Measurements from ENCODE around the gene RSPH3. TPM values are rescaled to one million over a fixed set of nuclear protein-coding genes. Genes with fewer than 3 reads are reported as not detected.

The RSPH3 gene
- total RNA-seq (1 to 10 TPM; 1.6 to 2.7 TPM), total RNA-seq (5.0 reads per million in 2 donors)

GRCh38 chr6:158999666-159000403 is at the start of gene RSPH3:
RSPH3 (minus strand) TSS chr6:159000202; CDS start chr6:158999550, 652 bp downstream.
- H3K4me1 Mint-ChIP-seq: peaks cover 31% of the 10 kb centered on the region

GRCh38 chr6:159047891-159048685 is 48.1 kb upstream of the RSPH3 start:
- H3K9me3 ChIP-seq (ENCODE audit: control insufficient read depth, low read length, poor library complexity, severe bottlenecking): peaks cover 2% of the 10 kb centered on the region
- peaks cover 21% of the 10 kb centered on the region for H3K4me1 Mint-ChIP-seq
- DNase-seq (no peak), ATAC-seq (no peak)
- peaks cover 4% of the 10 kb centered on the region for H3K36me3 Mint-ChIP-seq (ENCODE audit: low read depth)
- peak overlapping the region; percentile 83 for H3K27ac Mint-ChIP-seq
- no peak overlapping the region for H3K4me3 Mint-ChIP-seq
- H3K27me3 Mint-ChIP-seq: no peaks in the 10 kb centered on the region

More at GRCh38 chr6:158999666-159000403, at the start of gene RSPH3:
- H3K9me3 ChIP-seq (ENCODE audit: control insufficient read depth, low read length, poor library complexity, severe bottlenecking): no peaks in the 10 kb centered on the region
- Mint-ChIP-seq H3K27ac (peak within 1 kb of the TSS; percentile 89), H3K4me3 (peak within 1 kb of the TSS; percentile 97), H3K27me3 (no peaks in the 10 kb centered on the region), H3K36me3 (ENCODE audit: low read depth) (peaks cover 15% of the 10 kb centered on the region)
- DNase-seq: peak; percentile 69 to 83 (median 80)
- peak; percentile 91 for ATAC-seq

GRCh38 chr6:159045801-159046200 is 45.8 kb upstream of the RSPH3 start:
- peaks cover 13% of the 10 kb centered on the region for H3K36me3 Mint-ChIP-seq (ENCODE audit: low read depth)
- H3K27me3 Mint-ChIP-seq: no peaks in the 10 kb centered on the region
- H3K27ac Mint-ChIP-seq: peak overlapping the region; percentile 99
- peaks cover 4% of the 10 kb centered on the region for H3K9me3 ChIP-seq (ENCODE audit: control insufficient read depth, low read length, poor library complexity, severe bottlenecking)
- ATAC-seq: no peak
- no peak for DNase-seq
- peak overlapping the region; percentile 96 for H3K4me3 Mint-ChIP-seq
- H3K4me1 Mint-ChIP-seq: peaks cover 41% of the 10 kb centered on the region

- ATAC-seq (peak; percentile 75), DNase-seq (peak; percentile 70 to 82 (median 72))
- H3K4me1 Mint-ChIP-seq: peaks cover 47% of the 10 kb centered on the region
- peak within 1 kb of the TSS; percentile 96 for H3K4me3 Mint-ChIP-seq
- peaks cover 4% of the 10 kb centered on the region for H3K9me3 ChIP-seq (ENCODE audit: control insufficient read depth, low read length, poor library complexity, severe bottlenecking)
- no peaks in the 10 kb centered on the region for H3K27me3 Mint-ChIP-seq
- H3K36me3 Mint-ChIP-seq (ENCODE audit: low read depth): peaks cover 13% of the 10 kb centered on the region
- peak within 1 kb of the TSS; percentile 99 for H3K27ac Mint-ChIP-seq
Measured at GRCh38 chr6:159044899-159045727, 45.1 kb upstream of the RSPH3 start, which contains the start of gene TAGAP. TAGAP (minus strand) TSS chr6:159044991; CDS start chr6:159044146, 845 bp downstream.

GRCh38 chr6:159043947-159044346 is 43.9 kb upstream of the RSPH3 start:
- peaks cover 13% of the 10 kb centered on the region for H3K36me3 Mint-ChIP-seq (ENCODE audit: low read depth)
- DNase-seq (no peak), ATAC-seq (no peak)
- peaks cover 4% of the 10 kb centered on the region for H3K9me3 ChIP-seq (ENCODE audit: control insufficient read depth, low read length, poor library complexity, severe bottlenecking)
- peak overlapping the region; percentile 96 for H3K4me3 Mint-ChIP-seq
- peak overlapping the region; percentile 99 for H3K27ac Mint-ChIP-seq
- no peaks in the 10 kb centered on the region for H3K27me3 Mint-ChIP-seq
- peaks cover 52% of the 10 kb centered on the region for H3K4me1 Mint-ChIP-seq

GRCh38 chr6:159043251-159043650 is 43.2 kb upstream of the RSPH3 start:
- peaks cover 16% of the 10 kb centered on the region for H3K36me3 Mint-ChIP-seq (ENCODE audit: low read depth)
- H3K4me3 Mint-ChIP-seq: peak overlapping the region; percentile 96
- peaks cover 54% of the 10 kb centered on the region for H3K4me1 Mint-ChIP-seq
- no peaks in the 10 kb centered on the region for H3K27me3 Mint-ChIP-seq
- peaks cover 4% of the 10 kb centered on the region for H3K9me3 ChIP-seq (ENCODE audit: control insufficient read depth, low read length, poor library complexity, severe bottlenecking)
- DNase-seq (no peak), ATAC-seq (peak; percentile 21)
- peak overlapping the region; percentile 99 for H3K27ac Mint-ChIP-seq

- peak overlapping the region; percentile 99 for H3K27ac Mint-ChIP-seq
- H3K36me3 Mint-ChIP-seq (ENCODE audit: low read depth): peaks cover 16% of the 10 kb centered on the region
- H3K27me3 Mint-ChIP-seq: no peaks in the 10 kb centered on the region
- no peak for ATAC-seq
- DNase-seq: no peak
- peak overlapping the region; percentile 96 for H3K4me3 Mint-ChIP-seq
- peaks cover 56% of the 10 kb centered on the region for H3K4me1 Mint-ChIP-seq
- peaks cover 4% of the 10 kb centered on the region for H3K9me3 ChIP-seq (ENCODE audit: control insufficient read depth, low read length, poor library complexity, severe bottlenecking)
Measured at GRCh38 chr6:159042826-159043181, 42.8 kb upstream of the RSPH3 start.

GRCh38 chr6:159042003-159042825 is 42.2 kb upstream of the RSPH3 start:
- peaks cover 4% of the 10 kb centered on the region for H3K9me3 ChIP-seq (ENCODE audit: control insufficient read depth, low read length, poor library complexity, severe bottlenecking)
- peaks cover 55% of the 10 kb centered on the region for H3K4me1 Mint-ChIP-seq
- H3K4me3 Mint-ChIP-seq: peak overlapping the region; percentile 96
- ATAC-seq: peak; percentile 66
- H3K27ac Mint-ChIP-seq: peak overlapping the region; percentile 99
- no peaks in the 10 kb centered on the region for H3K27me3 Mint-ChIP-seq
- H3K36me3 Mint-ChIP-seq (ENCODE audit: low read depth): peaks cover 18% of the 10 kb centered on the region
- peak; percentile 51 to 69 (median 61) for DNase-seq

- DNase-seq (no peak), ATAC-seq (no peak)
- peaks cover 4% of the 10 kb centered on the region for H3K9me3 ChIP-seq (ENCODE audit: control insufficient read depth, low read length, poor library complexity, severe bottlenecking)
- Mint-ChIP-seq H3K4me3 (peak overlapping the region; percentile 96), H3K27ac (peak overlapping the region; percentile 99), H3K4me1 (peaks cover 58% of the 10 kb centered on the region), H3K36me3 (ENCODE audit: low read depth) (peaks cover 18% of the 10 kb centered on the region), H3K27me3 (no peaks in the 10 kb centered on the region)
Measured at GRCh38 chr6:159041181-159041580, 41.2 kb upstream of the RSPH3 start.

- no peak for ATAC-seq
- H3K27me3 Mint-ChIP-seq: no peaks in the 10 kb centered on the region
- peak overlapping the region; percentile 99 for H3K27ac Mint-ChIP-seq
- DNase-seq: no peak
- peaks cover 4% of the 10 kb centered on the region for H3K9me3 ChIP-seq (ENCODE audit: control insufficient read depth, low read length, poor library complexity, severe bottlenecking)
- H3K4me3 Mint-ChIP-seq: peak overlapping the region; percentile 96
- peaks cover 21% of the 10 kb centered on the region for H3K36me3 Mint-ChIP-seq (ENCODE audit: low read depth)
- peaks cover 59% of the 10 kb centered on the region for H3K4me1 Mint-ChIP-seq
Measured at GRCh38 chr6:159039885-159040258, 39.9 kb upstream of the RSPH3 start.

GRCh38 chr6:159038914-159039884 is 39.2 kb upstream of the RSPH3 start:
- Mint-ChIP-seq H3K27ac (peak overlapping the region; percentile 99), H3K4me1 (peaks cover 58% of the 10 kb centered on the region), H3K36me3 (ENCODE audit: low read depth) (peaks cover 21% of the 10 kb centered on the region), H3K4me3 (peak overlapping the region; percentile 96), H3K27me3 (no peaks in the 10 kb centered on the region)
- peaks cover 4% of the 10 kb centered on the region for H3K9me3 ChIP-seq (ENCODE audit: control insufficient read depth, low read length, poor library complexity, severe bottlenecking)
- no peak for ATAC-seq
- no peak for DNase-seq

All from T-helper 17 cell (primary cell).